Heart left ventricle (tissue), 13 donors: ENCODE results near the gene TTC22.

ENCODE experiments used
- CTCF ChIP-seq, 12 donors: fragments of 200-600 bp; sonication (generic) in 4 of 12; IDR thresholded peaks; one replicate each; pipeline versions ENCODE4 v1.5.0 to v1.8.0; 2018 to 2022; ENCODE audit warnings: antibody characterized with exemption in 12 of 12, mild to moderate bottlenecking in 5 of 12
- POLR2A ChIP-seq, 2 donors: fragments of 450-650 bp; IDR thresholded peaks; one replicate each; pipeline ENCODE4 v1.6.1; 2017; ENCODE audit warnings: antibody characterized with exemption in 2 of 2, mild to moderate bottlenecking in 2 of 2, moderate library complexity in 2 of 2
- donor health status: ischemic (EF 13 %, LVEDD 7.1; RV severe dilation, severe dysfunction).
- donor health status: DM: no; HTN: yes; CAD: no.
- donor health status: DM: no; HTN: no; CAD: no.
- donor health status: ischemic (EF 25% LVEDD 6.9; RV normal size, moderate dysfunction).
- donor health status: ischemic (EF 25% LVEDD 5.7; RV mildly dilated, moderate dysfunction).
- donor health status: ischemic (EF 35%, LVEDD 5.7; RV mildly dilated, moderate dysfunction).
- donor health status: nonischemic (EF 11% LVEDD 7.7; RV severe dilation, severe dysfunction).
- donor health status: DM: yes; HTN: yes; CAD: no.
- donor health status: PGD.
- donor health status: ischemic (EF 29% LVEDD 5.4; RV normal size, mild dysfunction).
- donor health status: nonischemic (EF 23%, LVEDD 6.1; RV moderate dilation, normal function).

DNA sequence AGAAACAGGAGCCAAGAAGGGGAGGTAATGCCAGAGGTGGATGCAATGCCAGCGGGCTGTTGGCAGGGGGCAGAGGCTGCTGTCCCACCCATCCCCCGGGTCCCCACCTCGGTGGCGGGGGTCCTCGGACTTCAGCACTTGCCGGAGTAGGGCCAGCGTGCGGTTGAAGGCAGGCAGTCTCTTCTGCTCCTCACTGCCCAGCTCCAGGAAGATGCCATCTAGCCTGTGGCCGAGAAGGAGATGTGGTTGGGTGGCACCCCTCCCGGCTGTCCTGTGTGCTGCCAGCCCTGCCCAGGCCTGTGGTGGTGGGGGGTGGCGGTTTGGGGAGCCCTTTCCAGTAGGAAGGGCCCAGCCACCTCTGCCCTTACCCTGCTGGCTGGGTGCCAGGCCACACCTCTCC lies 13.5 kb downstream of the TTC22 start:
- no peak for TF ChIP-seq POLR2A (IDR thresholded peaks at IDR 0.05)
- TF ChIP-seq CTCF (IDR thresholded peaks at IDR 0.05), result no peak
